NCI-H1092 treated with DMSO at 0.1 percent for 48 hours (cell line): ENCODE measurements around the gene ZBTB16.

Experiments used
- DNase-seq: peaks from one replicate; lab custom pipeline; 2025; lab: John Stamatoyannopoulos, UW

The ZBTB16 gene

DNA sequence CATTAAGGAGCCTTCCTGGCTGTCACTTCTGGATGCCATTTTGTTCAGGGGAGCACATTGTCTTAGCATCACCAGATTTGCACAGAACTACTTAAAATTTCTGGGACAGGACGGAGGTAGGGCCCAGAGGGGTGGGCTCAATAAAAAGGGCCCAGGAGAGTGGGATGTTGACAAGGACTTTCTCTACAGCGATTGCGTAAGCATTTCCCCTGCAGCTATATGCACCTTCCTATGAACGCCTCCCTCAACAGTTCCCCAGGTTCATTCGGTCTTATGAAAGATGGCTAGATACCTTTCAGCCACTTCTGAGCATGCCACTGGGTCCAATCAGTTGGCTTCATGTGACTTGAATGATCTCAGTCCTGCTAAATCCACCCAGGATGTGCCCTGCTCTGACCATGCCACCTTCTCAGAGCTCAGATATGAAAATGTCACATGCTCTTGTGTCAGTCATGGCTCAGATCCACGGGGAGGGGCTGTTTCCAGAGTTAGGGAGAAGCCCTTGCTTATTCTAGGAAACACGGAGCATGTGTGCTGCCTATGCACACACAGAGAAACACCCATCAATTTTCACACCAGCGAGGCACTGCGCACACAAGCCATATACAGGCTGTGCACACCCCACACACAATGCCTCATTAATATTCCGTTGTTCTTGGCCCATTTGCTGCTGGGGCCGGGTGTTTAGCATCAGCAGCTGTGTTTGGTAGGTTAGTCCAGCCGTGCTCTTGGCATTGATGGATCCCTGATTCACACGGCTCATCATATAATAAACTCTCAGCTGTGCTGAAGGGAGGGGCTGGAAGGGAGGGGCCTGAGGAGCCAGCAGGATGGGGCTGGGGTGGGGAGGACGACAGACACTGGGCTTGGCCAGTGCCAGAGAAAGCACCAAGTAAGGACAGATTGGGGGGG is 184.2 kb downstream of the ZBTB16 start:
- DNase-seq: peak; percentile 26

GRCh38 chr11:114244726-114245394 is 185.3 kb downstream of the ZBTB16 start:
- DNase-seq: no peak

DNA sequence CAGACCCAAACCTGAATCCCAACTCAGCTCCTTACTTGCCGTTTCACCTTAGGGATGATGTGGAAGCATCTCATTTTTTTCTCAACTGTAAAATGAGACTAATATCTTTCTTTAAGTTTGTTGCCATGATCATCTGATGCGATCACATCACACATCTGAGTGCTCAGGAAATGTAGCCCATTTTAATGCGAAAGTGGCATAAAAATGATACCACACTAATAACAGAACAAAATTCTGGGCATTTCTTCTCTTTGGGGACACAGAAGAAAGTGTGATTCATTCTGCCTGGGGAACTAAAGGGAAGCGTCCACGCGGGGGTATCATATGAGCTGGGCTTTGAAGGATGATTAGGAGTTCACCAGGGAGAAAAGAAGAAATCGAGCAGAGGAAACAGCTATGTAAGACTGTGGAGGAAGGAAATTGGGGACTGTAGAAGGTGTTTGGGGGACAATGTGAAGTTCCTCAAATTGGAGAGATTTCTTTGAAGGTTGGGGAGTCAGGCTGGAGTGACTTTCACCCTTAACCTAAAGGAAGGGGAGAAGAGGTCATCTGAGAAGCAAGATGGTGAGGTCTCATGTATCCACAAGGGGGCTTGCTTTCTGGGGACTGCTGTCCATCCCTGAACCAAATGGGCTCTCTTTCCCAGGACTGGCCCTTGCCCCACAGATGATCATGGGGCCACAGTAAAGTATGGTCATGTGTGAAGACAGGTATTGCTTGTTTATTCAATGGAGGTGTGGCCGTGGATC is 187.0 kb downstream of the ZBTB16 start:
- DNase-seq: no peak

DNA sequence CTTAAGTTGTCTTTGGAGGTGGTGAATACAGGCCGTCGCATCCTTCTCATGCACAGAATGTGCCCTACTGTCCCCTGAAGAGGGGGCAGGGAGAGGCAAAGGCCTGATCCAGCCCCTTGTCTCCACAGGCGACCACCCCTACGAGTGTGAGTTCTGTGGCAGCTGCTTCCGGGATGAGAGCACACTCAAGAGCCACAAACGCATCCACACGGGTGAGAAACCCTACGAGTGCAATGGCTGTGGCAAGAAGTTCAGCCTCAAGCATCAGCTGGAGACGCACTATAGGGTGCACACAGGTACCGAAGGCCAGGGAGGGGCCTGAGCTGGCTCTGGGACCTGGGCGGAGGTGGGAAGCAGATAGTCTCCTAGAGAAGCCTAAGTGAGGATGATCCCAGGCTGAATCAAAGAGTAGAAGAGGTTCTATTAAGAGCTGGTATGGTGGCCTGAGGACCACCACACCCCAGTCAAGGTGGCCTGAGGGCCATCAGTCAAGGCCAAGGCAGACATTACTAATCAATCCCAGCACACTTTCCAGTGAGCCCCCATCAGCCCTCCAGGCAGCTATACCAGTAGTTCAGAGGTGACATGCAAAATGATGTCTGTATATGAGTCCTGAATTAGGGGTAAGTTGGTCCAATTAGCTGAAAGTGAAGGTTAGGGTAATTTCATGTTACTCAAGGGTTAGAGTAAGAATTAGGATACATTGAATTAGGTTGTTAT is 187.7 kb downstream of the ZBTB16 start:
- DNase-seq: no peak

DNA sequence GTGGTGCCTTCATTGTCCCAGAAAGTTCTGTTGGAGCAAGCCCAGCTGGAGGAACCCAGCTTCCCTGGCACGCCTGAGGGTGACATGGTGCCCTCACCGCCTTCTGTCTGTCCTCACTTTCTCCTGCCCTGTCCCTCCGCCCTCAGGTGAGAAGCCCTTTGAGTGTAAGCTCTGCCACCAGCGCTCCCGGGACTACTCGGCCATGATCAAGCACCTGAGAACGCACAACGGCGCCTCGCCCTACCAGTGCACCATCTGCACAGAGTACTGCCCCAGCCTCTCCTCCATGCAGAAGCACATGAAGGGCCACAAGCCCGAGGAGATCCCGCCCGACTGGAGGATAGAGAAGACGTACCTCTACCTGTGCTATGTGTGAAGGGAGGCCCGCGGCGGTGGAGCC is 190.7 kb downstream of the ZBTB16 start:
- DNase-seq: no peak

DNA sequence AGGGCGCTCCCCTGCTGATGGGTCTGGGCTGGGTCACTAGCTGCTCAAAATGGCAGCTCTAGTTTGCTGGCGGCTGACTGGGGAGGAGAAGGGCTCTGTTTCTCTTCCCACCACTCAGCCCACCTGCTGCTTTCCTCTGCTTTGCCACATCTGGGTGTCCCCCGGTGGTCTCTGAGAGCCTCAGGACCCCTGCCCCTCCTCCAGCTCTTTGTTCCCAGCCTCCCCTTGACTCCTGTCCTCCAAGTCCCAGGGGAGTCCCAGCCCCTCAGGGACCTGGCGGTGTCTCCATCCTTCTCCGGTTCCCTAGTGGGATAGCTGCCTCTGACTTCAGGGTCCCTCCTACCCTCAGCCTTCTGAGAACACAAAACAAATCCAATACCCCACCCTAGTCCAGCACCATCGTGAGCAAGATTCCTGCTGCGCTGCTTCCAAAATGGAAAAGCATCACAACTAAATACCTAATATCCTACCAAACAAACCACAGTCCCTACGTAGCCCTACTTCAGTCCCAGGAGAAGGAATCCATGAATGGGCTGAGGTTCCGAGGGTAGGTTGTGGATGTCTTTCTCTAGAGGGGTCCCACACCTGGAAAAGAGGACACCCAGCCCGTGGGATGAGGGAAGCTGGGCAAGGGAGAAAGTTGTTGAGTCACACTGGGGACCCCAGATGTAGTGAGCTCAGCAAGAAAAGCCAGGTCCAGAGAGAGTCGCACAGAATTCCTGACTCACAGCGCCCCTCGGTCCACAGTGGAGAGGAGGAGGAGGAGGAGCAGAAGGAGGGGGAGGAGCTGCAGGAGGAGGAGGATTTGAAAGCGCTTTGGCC is 191.7 kb downstream of the ZBTB16 start:
- no peak for DNase-seq

GRCh38 chr11:114251815-114252337 is 192.4 kb downstream of the ZBTB16 start:
- DNase-seq: no peak

DNA sequence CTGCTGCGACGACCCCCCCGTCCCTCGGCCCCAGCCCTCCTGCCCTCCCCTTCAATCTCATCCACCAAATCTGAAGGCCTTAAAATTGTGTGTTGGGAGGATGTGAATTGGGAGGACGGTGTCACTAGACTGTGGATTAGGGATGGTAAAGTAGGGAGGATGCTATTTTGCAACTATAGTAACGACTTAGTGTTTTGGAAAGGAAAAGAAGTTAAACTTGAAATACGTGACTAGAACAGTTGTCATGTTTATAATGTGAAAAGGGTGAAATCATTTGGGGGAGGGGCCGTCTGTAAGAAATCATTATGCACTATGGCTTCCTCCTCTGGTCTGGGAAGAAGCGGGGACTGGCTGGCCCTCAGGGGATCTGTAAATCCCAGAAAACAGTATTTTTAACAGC is 193.3 kb downstream of the ZBTB16 start:
- no peak for DNase-seq

GRCh38 chr11:114253771-114254170 is 194.3 kb downstream of the ZBTB16 start:
- DNase-seq: no peak

- no peak for DNase-seq
Observed at GRCh38 chr11:114254571-114255146, 195.1 kb downstream of the ZBTB16 start.

GRCh38 chr11:114255289-114255688 is 195.8 kb downstream of the ZBTB16 start:
- DNase-seq: no peak

- no peak for DNase-seq
Observed at GRCh38 chr11:114256176-114256966, 196.9 kb downstream of the ZBTB16 start.

GRCh38 chr11:114256967-114257286 is 197.4 kb downstream of the ZBTB16 start:
- DNase-seq: no peak

DNA sequence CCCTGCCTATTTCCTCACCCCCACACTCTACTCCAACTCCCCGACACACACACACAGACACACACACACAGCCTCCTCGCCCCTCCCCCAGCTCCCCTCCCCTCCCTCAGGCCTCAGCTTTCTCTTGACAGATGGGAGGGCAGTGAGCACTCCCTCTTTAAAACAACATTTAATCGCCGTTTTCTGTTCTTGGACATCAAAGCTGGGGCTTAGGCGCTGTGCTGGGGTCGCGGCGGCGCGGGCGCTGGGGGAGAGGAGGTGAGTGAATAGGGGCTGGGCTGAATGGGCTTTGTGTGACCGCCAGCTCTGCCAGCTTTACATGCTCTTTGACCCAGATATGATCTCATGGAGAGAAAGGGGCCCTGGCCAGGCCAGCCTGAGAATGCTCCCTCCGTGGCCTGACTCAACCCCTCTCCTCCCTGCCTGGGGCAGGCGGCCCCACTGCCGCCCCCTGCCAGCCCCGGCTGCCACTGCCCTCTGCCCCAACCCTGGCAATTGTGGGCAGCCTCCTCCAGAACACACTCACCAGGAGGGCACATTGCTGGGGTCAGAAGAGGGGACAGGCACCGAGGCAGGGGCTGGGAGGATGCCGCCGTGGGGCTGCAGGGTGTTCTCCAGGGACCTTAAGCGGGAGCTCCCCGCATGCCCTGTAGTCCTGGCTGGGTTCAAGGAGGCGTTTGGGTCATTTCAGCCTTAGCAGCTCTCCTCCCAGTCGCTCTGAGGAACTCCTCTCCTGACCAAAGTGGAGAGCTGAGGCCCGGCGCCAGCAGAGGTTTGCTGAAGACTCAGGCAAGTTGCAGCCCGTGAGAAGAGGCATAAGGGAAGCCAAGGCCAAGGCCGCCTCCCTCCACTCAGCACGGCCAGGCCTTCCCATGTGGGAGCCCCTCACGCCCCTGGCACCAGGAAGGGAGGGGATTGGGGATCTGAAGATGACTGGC is 198.4 kb downstream of the ZBTB16 start:
- no peak for DNase-seq

GRCh38 chr11:114258696-114259095 is 199.2 kb downstream of the ZBTB16 start:
- no peak for DNase-seq

GRCh38 chr11:114259124-114259526 is 199.6 kb downstream of the ZBTB16 start:
- peak; percentile 10 for DNase-seq

GRCh38 chr11:114259551-114259983 is 200.1 kb downstream of the ZBTB16 start:
- DNase-seq: peak; percentile 57

DNA sequence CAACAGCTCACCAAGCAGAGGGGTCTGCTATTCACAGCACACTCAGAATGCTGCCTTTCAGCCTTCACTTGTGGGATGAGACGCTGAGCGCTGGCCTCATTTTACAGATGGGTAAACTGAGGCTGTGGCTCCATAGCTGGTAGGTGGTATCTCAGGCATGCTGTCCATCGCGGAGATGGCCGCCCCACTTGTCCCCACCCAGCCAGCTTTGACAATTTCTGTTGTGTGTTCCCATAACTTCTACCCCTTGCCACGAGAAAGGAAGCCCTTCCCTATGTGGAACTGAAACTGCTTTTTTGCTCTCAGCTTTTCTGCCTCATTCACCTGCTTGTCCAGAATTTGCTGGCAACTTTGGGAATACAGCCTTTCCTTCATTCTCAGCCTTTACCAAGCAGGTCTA is 200.6 kb downstream of the ZBTB16 start:
- DNase-seq: no peak

DNA sequence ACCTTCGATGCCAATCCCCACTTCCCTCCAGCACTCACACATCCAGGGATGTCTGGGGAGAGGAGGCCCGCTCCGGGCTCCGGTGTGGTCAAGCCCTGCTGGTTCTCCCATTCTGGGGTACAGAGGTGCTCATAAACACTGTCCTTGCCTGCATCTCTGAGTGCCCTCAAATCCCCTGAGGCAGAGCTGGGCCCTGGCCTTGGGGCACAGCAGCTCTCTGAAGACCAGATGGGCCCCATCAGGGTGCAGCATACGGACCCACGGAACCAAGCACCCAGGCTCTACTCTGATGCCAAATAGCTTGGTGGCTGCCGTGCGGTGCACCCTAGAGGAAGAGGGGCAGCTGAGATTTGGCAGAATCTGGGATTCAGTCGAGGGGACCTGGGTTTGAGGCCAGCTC is 201.0 kb downstream of the ZBTB16 start:
- no peak for DNase-seq
